NOMO-1 treated with dmso at 0.1 percent for 144 hours (cell line): ENCODE results near the gene ANP32A.

ENCODE experiments used
- DNase-seq: peaks from one replicate; lab custom pipeline; 2025; ENCODE audit not compliant: unreplicated experiment; lab: John Stamatoyannopoulos, UW

ANP32A gene

GRCh38 chr15:68783226-68784058, 37.3 kb downstream of the ANP32A start:
- no peak for DNase-seq

- no peak for DNase-seq
Measured at GRCh38 chr15:68782589-68783161, 38.0 kb downstream of the ANP32A start.

GRCh38 chr15:68781766-68782588, 38.7 kb downstream of the ANP32A start:
- DNase-seq = no peak

GRCh38 chr15:68781217-68781616, 39.5 kb downstream of the ANP32A start:
- no peak for DNase-seq

GRCh38 chr15:68778876-68779275, 41.8 kb downstream of the ANP32A start:
- DNase-seq = no peak

GRCh38 chr15:68776477-68777270, 44.0 kb downstream of the ANP32A start:
- no peak for DNase-seq

GRCh38 chr15:68775671-68776476, 44.8 kb downstream of the ANP32A start:
- DNase-seq = no peak

- no peak for DNase-seq
Measured at GRCh38 chr15:68775236-68775577, 45.5 kb downstream of the ANP32A start.

GRCh38 chr15:68774521-68775235, 46.0 kb downstream of the ANP32A start:
- no peak for DNase-seq

GRCh38 chr15:68774120-68774519, 46.6 kb downstream of the ANP32A start:
- DNase-seq = no peak

- no peak for DNase-seq
Measured at GRCh38 chr15:68773036-68773435, 47.7 kb downstream of the ANP32A start.

- DNase-seq = no peak
Measured at GRCh38 chr15:68770216-68770615, 50.5 kb downstream of the ANP32A start.

GRCh38 chr15:68769702-68770101, 51.0 kb downstream of the ANP32A start:
- DNase-seq = no peak

- no peak for DNase-seq
Measured at GRCh38 chr15:68768321-68768720, 52.4 kb downstream of the ANP32A start.

GRCh38 chr15:68767833-68768232, 52.9 kb downstream of the ANP32A start:
- DNase-seq = no peak

- DNase-seq = no peak
Measured at GRCh38 chr15:68765602-68766368, 54.9 kb downstream of the ANP32A start.

GRCh38 chr15:68764090-68764489, 56.6 kb downstream of the ANP32A start:
- no peak for DNase-seq

- DNase-seq = no peak
Measured at GRCh38 chr15:68763063-68763462, 57.6 kb downstream of the ANP32A start.
